Putamen (tissue), 1 donor: Measurements from ENCODE around the gene ROBO1.

Experiments
- DNase-seq: peaks from one replicate; pipeline ENCODE4 v3.0.0-alpha.2; 2016; ENCODE audit warnings: low spot score

ROBO1 gene

GRCh38 chr3:79012530-79012913, 755.3 kb downstream of the ROBO1 start:
- no peak for DNase-seq

- DNase-seq: no peak
Observed at GRCh38 chr3:79011821-79012529, 755.8 kb downstream of the ROBO1 start.

GRCh38 chr3:79009861-79010260, 757.9 kb downstream of the ROBO1 start:
- DNase-seq: no peak

- no peak for DNase-seq
Observed at GRCh38 chr3:79006077-79006476, 761.7 kb downstream of the ROBO1 start.

GRCh38 chr3:79005084-79005483, 762.7 kb downstream of the ROBO1 start:
- no peak for DNase-seq

GRCh38 chr3:79003994-79004393, 763.8 kb downstream of the ROBO1 start:
- DNase-seq: no peak

- DNase-seq: no peak
Observed at GRCh38 chr3:79002465-79003372, 765.1 kb downstream of the ROBO1 start.

- DNase-seq: no peak
Observed at GRCh38 chr3:79001255-79001654, 766.5 kb downstream of the ROBO1 start.

DNA sequence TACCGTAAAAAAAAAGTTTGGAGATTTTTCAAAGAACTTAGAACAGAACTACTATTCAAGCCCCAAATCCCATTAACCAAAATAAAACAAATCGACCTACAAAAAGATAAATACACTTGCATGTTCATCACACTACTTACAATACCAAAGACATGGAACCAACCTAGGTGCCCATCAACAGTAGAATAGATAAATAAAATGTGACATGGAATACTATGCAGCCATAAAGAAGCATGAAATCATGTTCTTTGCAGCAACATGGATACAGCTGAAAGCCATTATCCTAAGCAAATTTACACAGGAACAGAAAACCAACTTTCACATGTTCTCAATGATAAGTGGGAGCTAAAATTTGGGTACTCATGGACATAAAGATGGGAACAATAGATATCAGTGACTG, 768.7 kb downstream of the ROBO1 start:
- DNase-seq: no peak

DNA sequence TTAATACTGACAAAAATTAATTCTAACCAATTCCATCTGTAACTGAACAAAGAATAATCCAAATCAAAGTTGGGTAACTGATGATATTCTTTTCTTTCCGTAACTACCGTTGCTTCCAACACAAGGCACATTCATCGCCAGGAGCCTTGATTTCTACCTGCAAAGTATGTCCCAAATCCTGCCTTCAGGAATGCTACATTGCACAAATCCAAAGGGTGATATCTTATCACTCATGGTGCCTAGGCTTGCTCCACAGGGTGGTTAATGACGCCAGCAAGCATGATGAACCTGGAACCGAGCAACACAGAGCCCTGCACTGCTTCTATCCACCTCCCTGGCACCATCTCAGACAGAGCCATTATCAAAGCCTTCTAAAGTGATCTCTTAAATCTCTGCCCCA, 772.7 kb downstream of the ROBO1 start:
- no peak for DNase-seq

GRCh38 chr3:78994174-78995027, 773.4 kb downstream of the ROBO1 start:
- DNase-seq: no peak

- no peak for DNase-seq
Observed at GRCh38 chr3:78993375-78993774, 774.4 kb downstream of the ROBO1 start.

DNA sequence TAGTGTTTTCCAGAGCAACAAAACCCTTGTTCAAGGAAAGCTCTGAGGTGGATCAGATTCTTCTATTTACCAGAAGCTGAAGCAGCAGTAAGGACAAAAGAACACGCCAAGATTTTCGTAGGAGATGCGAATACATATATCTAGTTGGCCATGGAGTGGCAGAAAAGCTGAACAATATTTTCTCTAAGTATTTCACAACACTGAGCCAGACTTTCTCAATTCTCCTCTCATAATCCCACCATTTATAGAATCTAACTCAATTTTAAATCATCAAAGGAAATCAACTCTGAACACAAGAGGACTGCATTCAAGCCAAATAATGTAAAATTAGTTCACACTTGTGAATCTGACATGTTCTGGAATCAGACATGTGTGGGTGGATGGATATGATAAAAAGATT, 775.0 kb downstream of the ROBO1 start:
- DNase-seq: no peak

GRCh38 chr3:78992400-78992799, 775.4 kb downstream of the ROBO1 start:
- no peak for DNase-seq

DNA sequence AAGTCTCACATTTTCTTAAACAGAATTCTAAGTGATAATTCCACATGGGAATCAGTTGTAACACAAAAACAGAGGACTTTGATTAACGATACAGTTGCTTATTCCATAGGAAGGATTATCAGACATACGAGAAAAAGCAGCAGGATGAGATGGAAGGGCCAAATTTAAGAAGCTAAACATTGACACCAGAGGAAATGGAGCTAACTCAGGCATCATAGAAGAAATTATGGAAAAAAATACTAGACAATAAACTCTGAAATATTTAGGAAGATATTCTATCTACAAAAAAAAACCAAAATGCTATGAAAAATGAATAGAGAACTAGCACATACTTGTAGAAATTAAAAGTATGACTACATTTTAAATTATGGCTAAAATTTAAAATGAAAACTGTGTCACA, 776.1 kb downstream of the ROBO1 start:
- no peak for DNase-seq

DNA sequence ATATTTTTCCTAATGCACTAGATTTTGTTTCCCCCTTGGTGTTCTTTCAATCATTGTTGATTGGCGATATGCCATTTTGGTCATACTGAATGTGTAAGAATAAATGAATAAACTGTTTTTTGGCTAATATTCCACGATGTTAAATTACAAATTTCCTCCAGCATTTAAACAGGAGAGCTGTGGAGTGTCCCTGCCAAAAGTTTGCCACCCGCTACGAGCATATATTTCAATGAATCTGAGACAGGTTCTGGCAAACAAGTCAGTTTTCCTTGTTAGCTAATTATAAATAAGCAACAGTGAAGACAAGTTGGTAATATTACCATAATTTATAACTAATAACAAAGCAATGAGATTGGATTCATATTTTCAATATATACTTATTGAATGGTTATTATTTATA, 777.6 kb downstream of the ROBO1 start:
- DNase-seq: no peak

GRCh38 chr3:78988324-78988723, 779.5 kb downstream of the ROBO1 start:
- DNase-seq: no peak

GRCh38 chr3:78986416-78987101, 781.2 kb downstream of the ROBO1 start:
- DNase-seq: no peak

GRCh38 chr3:78985981-78986380, 781.8 kb downstream of the ROBO1 start:
- no peak for DNase-seq

DNA sequence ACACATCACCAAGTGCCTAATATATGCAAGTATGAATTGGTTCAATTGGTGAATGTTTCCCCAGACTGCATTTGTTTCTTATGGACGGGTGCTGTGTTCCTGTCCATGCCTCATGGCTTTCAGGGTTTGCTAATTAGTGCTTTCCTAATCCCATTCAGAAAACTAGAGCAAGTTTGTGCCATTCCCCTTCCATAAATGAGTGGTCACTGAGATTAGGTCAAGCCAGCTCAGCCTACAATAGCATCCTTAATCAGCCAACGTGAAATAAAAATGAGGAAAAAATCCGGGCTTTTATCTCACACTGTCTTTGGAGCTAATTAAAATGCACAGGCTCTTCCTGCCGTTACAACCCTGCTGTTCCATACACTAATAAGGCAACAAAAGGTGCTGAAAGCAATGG, 788.8 kb downstream of the ROBO1 start:
- DNase-seq: no peak

DNA sequence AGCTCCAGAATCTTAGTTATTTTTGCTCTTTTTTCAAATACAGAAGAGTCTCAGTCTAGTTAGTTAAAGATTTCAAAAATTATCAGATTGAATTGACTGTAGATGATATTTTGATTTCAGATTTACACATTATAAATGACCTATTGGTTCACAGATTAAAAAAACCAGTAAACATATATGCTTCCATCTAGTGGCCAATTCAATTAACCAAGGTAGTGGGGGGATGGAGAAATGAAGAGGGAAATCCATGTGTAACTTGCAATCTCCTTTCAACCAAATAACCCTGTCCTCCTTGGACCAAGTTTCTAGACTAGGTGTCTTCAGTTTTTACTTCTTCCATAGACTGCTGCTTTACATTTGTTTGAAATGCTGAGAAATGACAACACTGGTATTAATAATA, 789.8 kb downstream of the ROBO1 start:
- no peak for DNase-seq

DNA sequence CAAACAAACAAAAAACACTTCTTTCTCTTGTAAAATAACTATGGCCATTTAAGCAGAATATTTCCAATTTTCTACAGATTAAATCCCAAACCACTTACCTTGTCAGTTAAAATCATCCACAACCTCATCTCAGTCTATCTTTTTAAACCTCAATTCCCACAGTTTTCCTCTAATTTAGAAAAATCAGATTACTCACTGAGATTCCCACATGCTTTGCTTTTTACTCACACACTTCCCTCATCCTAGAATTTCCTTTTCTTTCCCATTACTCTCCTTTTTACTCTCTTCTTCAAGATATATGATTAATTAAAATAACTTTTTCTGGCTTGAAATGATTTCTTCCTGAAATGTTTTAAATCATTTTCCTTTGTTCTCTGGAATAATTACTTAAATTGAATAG, 790.7 kb downstream of the ROBO1 start:
- DNase-seq: no peak
